CD1c-positive myeloid dendritic cell (primary cell): ENCODE data around the gene MUL1.
"Not testable (repeated sequence)": the region's sequence is repeated elsewhere in the genome, so short reads cannot be mapped to it uniquely, and the experiment has no call there.

Source experiments
- DNase-seq: peaks from one replicate; pipeline ENCODE4 v3.0.0-alpha.2; 2016; ENCODE audit errors: extremely low spot score

The MUL1 gene

GRCh38 chr1:20507564-20508410, at the start of gene MUL1:
MUL1 (minus strand) TSS chr1:20508151; CDS start chr1:20508024, 127 bp downstream.
- peak; percentile 96 for DNase-seq

GRCh38 chr1:20555758-20556120, 47.8 kb upstream of the MUL1 start:
- no peak for DNase-seq

GRCh38 chr1:20555025-20555757, 47.2 kb upstream of the MUL1 start:
- no peak for DNase-seq

- no peak for DNase-seq
Measured at GRCh38 chr1:20552728-20553445, 44.9 kb upstream of the MUL1 start.

- no peak for DNase-seq
Measured at GRCh38 chr1:20551945-20552727, 44.2 kb upstream of the MUL1 start, which contains the start of gene FAM43B. FAM43B (plus strand) TSS chr1:20552573; CDS start chr1:20552974, 401 bp downstream.

- DNase-seq, result no peak
Measured at GRCh38 chr1:20551161-20551560, 43.2 kb upstream of the MUL1 start.

- no peak for DNase-seq
Measured at GRCh38 chr1:20546637-20547036, 38.7 kb upstream of the MUL1 start.

- DNase-seq, result no peak
Measured at GRCh38 chr1:20540281-20540680, 32.3 kb upstream of the MUL1 start.

- no peak for DNase-seq
Measured at GRCh38 chr1:20538760-20539551, 31.0 kb upstream of the MUL1 start.

- DNase-seq, result no peak
Measured at GRCh38 chr1:20538227-20538626, 30.3 kb upstream of the MUL1 start.

GRCh38 chr1:20534659-20535417, 26.9 kb upstream of the MUL1 start:
- no peak for DNase-seq

GRCh38 chr1:20533635-20534034, 25.7 kb upstream of the MUL1 start:
- DNase-seq, result no peak

GRCh38 chr1:20530901-20531300, 22.9 kb upstream of the MUL1 start:
- no peak for DNase-seq

- no peak for DNase-seq
Measured at GRCh38 chr1:20530306-20530705, 22.4 kb upstream of the MUL1 start.

- DNase-seq, result no peak
Measured at GRCh38 chr1:20528221-20528620, 20.3 kb upstream of the MUL1 start.

- DNase-seq, result no peak
Measured at GRCh38 chr1:20526267-20526666, 18.3 kb upstream of the MUL1 start.

GRCh38 chr1:20521960-20522861, 14.3 kb upstream of the MUL1 start:
- DNase-seq, result peak; percentile 84

- not testable (repeated sequence) for DNase-seq
Measured at GRCh38 chr1:20519609-20520262, 11.8 kb upstream of the MUL1 start.
